ENCODE measurements around the gene RALA. TPM values are rescaled to one million over a fixed set of nuclear protein-coding genes. Genes with fewer than 3 reads are reported as not detected.

The RALA gene
- total RNA-seq, 4 donors from 2014 or later: 18.3 to 29.7 (median 20.0) TPM

GRCh38 chr7:39695852-39696586 lies 72.6 kb downstream of the RALA start:
- WGBS, 2 donors: 94 to 96% methylated on average over 3 of the region's 3 CpGs
- DNase-seq: no peak

GRCh38 chr7:39696631-39697030 lies 73.3 kb downstream of the RALA start:
- 78 to 80% methylated on average over 3 of the region's 3 CpGs for WGBS, 2 donors
- H3K9me3 ChIP-seq: no peaks in the 10 kb centered on the region
- TF ChIP-seq POLR2A (IDR thresholded peaks at IDR 0.05) (no peak), CTCF (IDR thresholded peaks at IDR 0.05) (no peak)
- H3K27ac ChIP-seq: no peak overlapping the region
- peaks cover 0 to 10% of the 10 kb centered on the region in 2 donors for H3K36me3 ChIP-seq
- no peaks in the 10 kb centered on the region for H3K27me3 ChIP-seq
- no peak overlapping the region for H3K4me3 ChIP-seq (replicated peaks in 1 of 3)
- DNase-seq: no peak
- H3K4me1 ChIP-seq: no peaks in the 10 kb centered on the region
- intact Hi-C loops (cut with DNase I): no loop called here

More at GRCh38 chr7:39695852-39696586, 72.6 kb downstream of the RALA start:
- Histone ChIP-seq H3K27ac (no peak overlapping the region), H3K27me3 (no peaks in the 10 kb centered on the region), H3K9me3 (no peaks in the 10 kb centered on the region), H3K4me1 (no peaks in the 10 kb centered on the region), H3K36me3 (peaks cover 0 to 10% of the 10 kb centered on the region in 2 donors), H3K4me3 (replicated peaks in 1 of 3) (no peak overlapping the region)
- TF ChIP-seq POLR2A (IDR thresholded peaks at IDR 0.05) (no peak), CTCF (IDR thresholded peaks at IDR 0.05) (no peak)
- intact Hi-C loops (cut with DNase I): no loop called here

DNA sequence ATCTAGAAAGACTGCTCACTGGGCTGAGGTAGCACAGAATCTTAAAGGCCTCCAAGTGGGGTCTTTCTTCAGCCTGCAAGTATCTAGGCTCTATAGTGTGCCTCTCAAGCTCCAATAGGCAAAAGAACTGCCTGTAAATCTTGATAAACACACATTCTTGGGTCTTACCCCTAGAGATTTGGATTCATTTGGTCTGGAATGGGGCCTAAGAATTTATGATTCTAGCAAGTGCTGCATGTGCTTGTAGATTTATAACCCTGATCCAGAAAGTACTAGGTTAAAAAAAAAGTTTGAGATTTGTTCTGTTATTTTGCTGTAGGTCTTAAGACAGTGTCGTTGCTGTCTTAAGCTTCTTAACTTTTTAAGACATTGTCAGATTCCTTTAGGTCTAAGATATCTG lies 74.1 kb downstream of the RALA start:
- H3K27ac ChIP-seq: no peak overlapping the region
- intact Hi-C loops (cut with DNase I): no loop called here

DNA sequence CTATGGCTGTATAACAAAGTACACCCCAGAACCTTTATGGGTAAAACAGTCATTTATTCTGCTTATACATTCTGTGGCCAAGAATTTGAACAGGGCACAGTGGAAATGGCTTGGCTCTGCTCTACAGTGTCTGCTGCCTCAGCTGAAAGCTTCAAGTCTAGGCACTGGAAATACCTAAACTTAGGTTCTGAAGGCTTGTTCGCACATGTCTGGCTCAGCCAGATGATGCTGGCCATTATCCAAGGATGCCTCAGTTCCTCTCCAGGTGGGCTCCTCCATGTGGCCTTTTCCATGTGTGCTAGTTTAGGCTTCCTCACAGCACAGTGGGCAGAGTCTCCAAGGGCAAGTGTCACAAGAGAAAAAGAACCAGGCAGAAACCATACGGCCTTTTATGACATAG lies 76.8 kb downstream of the RALA start:
- no peak overlapping the region for H3K4me3 ChIP-seq (replicated peaks in 1 of 3)
- H3K4me1 ChIP-seq: no peaks in the 10 kb centered on the region
- H3K27me3 ChIP-seq: no peaks in the 10 kb centered on the region
- intact Hi-C loops (cut with DNase I): no loop called here
- no peak for DNase-seq
- WGBS, 2 donors: 98 to 100% methylated on average over 2 of the region's 2 CpGs
- H3K9me3 ChIP-seq: no peaks in the 10 kb centered on the region
- peaks cover 0 to 10% of the 10 kb centered on the region in 2 donors for H3K36me3 ChIP-seq
- H3K27ac ChIP-seq: no peak overlapping the region
- TF ChIP-seq POLR2A (IDR thresholded peaks at IDR 0.05) (no peak), CTCF (IDR thresholded peaks at IDR 0.05) (no peak)

More for the DNA sequence above, 74.1 kb downstream of the RALA start:
- Histone ChIP-seq H3K9me3 (no peaks in the 10 kb centered on the region), H3K36me3 (peaks cover 0 to 10% of the 10 kb centered on the region in 2 donors), H3K4me1 (no peaks in the 10 kb centered on the region), H3K27me3 (no peaks in the 10 kb centered on the region), H3K4me3 (replicated peaks in 1 of 3) (no peak overlapping the region)
- DNase-seq: no peak
- TF ChIP-seq CTCF (IDR thresholded peaks at IDR 0.05) (no peak), POLR2A (IDR thresholded peaks at IDR 0.05) (no peak)
- WGBS, 2 donors: 78 to 80% methylated on average over 1 of the region's 1 CpG

DNA sequence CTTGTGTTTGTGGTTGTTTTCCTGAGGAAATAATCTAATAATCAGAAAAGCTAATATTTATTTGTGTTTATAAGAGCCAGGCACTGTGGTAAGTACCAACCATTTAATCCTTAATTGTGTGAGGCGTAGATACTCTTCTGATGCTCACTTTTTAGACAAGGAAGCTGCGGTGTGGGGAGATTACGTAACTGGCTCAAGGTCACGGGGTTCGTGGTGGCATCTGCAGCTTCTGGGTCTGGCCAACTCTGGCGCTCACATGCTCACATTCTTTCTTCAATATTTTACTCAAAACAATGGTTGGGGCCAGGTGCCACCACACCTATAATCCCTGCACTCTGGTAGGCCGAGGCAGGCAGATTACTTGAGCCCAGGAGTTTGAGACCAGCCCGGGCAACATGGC lies 77.6 kb downstream of the RALA start:
- Histone ChIP-seq H3K4me3 (replicated peaks in 1 of 3) (no peak overlapping the region), H3K27me3 (no peaks in the 10 kb centered on the region), H3K4me1 (no peaks in the 10 kb centered on the region), H3K36me3 (peaks cover 0 to 10% of the 10 kb centered on the region in 2 donors), H3K9me3 (no peaks in the 10 kb centered on the region), H3K27ac (no peak overlapping the region)
- peak in 1 of 2 donors; percentile 10 for DNase-seq
- intact Hi-C loops (cut with DNase I): no loop called here
- 90 to 97% methylated on average over 8 of the region's 8 CpGs for WGBS, 2 donors
- TF ChIP-seq POLR2A (IDR thresholded peaks at IDR 0.05): no peak
- no peak for TF ChIP-seq CTCF (IDR thresholded peaks at IDR 0.05)

All from thyroid gland (tissue), 4 donors.